Activated effector memory CD4-positive, alpha-beta T cell treated with anti-CD3 and anti-CD28 coated beads, Interleukin-2, amount 50 U/mL, for 16 hours (primary cell): ENCODE measurements around the gene RHOBTB3.
"Not testable (repeated sequence)": the region's sequence is repeated elsewhere in the genome, so short reads cannot be mapped to it uniquely, and the experiment has no call there.

Experiments used
- DNase-seq: peaks from one replicate; pipeline ENCODE4 v3.0.0-alpha.2; 2020

Gene RHOBTB3

GRCh38 chr5:95801961-95802360 is 70.8 kb downstream of the RHOBTB3 start:
- no peak for DNase-seq

- DNase-seq, result no peak
Observed at GRCh38 chr5:95803271-95804148, 72.4 kb downstream of the RHOBTB3 start.

GRCh38 chr5:95804736-95805539 is 73.8 kb downstream of the RHOBTB3 start:
- no peak for DNase-seq

- DNase-seq, result no peak
Observed at GRCh38 chr5:95806687-95807086, 75.6 kb downstream of the RHOBTB3 start.

GRCh38 chr5:95808013-95808685 is 77.0 kb downstream of the RHOBTB3 start:
- no peak for DNase-seq

GRCh38 chr5:95808686-95809413 is 77.7 kb downstream of the RHOBTB3 start:
- peak; percentile 91 for DNase-seq

- no peak for DNase-seq
Observed at GRCh38 chr5:95809414-95809960, 78.4 kb downstream of the RHOBTB3 start.

- DNase-seq, result no peak
Observed at GRCh38 chr5:95810305-95811125, 79.4 kb downstream of the RHOBTB3 start.

- DNase-seq, result not testable (repeated sequence)
Observed at GRCh38 chr5:95811126-95811423, 79.9 kb downstream of the RHOBTB3 start.

GRCh38 chr5:95811461-95812073 is 80.4 kb downstream of the RHOBTB3 start:
- not testable (repeated sequence) for DNase-seq

GRCh38 chr5:95812074-95812471 is 80.9 kb downstream of the RHOBTB3 start:
- peak; percentile 75 for DNase-seq

- DNase-seq, result not testable (repeated sequence)
Observed at GRCh38 chr5:95813035-95813434, 81.9 kb downstream of the RHOBTB3 start.

- no peak for DNase-seq
Observed at GRCh38 chr5:95815155-95815729, 84.1 kb downstream of the RHOBTB3 start.

- no peak for DNase-seq
Observed at GRCh38 chr5:95816341-95816740, 85.2 kb downstream of the RHOBTB3 start.

- no peak for DNase-seq
Observed at GRCh38 chr5:95816776-95817175, 85.6 kb downstream of the RHOBTB3 start.

GRCh38 chr5:95817430-95817829 is 86.3 kb downstream of the RHOBTB3 start:
- peak; percentile 82 for DNase-seq

GRCh38 chr5:95818181-95819147 is 87.3 kb downstream of the RHOBTB3 start:
- peak; percentile 73 for DNase-seq

GRCh38 chr5:95821110-95822021 is 90.2 kb downstream of the RHOBTB3 start:
- no peak for DNase-seq
